Endodermal cell (in vitro differentiated cells): ENCODE data around the gene ZNF282. TPM values are rescaled to one million over a fixed set of nuclear protein-coding genes. Genes with fewer than 3 reads are reported as not detected.

Experiments
- DNase-seq: peaks from one replicate; pipeline ENCODE4 v3.0.0-alpha.2; 2017
- H3K27ac ChIP-seq: 2 replicates; pipeline ENCODE4 v1.5.1; 2013; ENCODE audit warnings: mild to moderate bottlenecking, low read depth, low read length, moderate library complexity
- H3K27me3 ChIP-seq: 2 replicates; pipeline ENCODE4 v1.6.1; 2013; ENCODE audit warnings: mild to moderate bottlenecking, low read length, moderate library complexity; ENCODE audit not compliant: insufficient read depth, control insufficient read depth, poor library complexity, severe bottlenecking
- H3K36me3 ChIP-seq: 2 replicates; pipeline ENCODE4 v1.7.0; 2013; ENCODE audit warnings: mild to moderate bottlenecking, low read length, moderate library complexity; ENCODE audit not compliant: control insufficient read depth, insufficient read depth
- H3K4me1 ChIP-seq: one replicate; pipeline ENCODE4 v1.7.0; 2013; ENCODE audit warnings: low read length; ENCODE audit not compliant: control insufficient read depth, insufficient read depth
- H3K4me3 ChIP-seq: 2 replicates; pipeline ENCODE4 v1.5.1; 2013; ENCODE audit warnings: mild to moderate bottlenecking, low read length, moderate library complexity
- H3K9ac ChIP-seq: 2 replicates; pipeline ENCODE4 v1.6.1; 2013; ENCODE audit warnings: mild to moderate bottlenecking, low read length, moderate library complexity; ENCODE audit not compliant: poor library complexity, severe bottlenecking; ENCODE audit errors: extremely low read depth
- H3K9me3 ChIP-seq: 2 replicates; pipeline ENCODE4 v1.6.1; 2013; ENCODE audit warnings: mild to moderate bottlenecking, low read length, moderate library complexity; ENCODE audit not compliant: control insufficient read depth
- H3K27ac Mint-ChIP-seq: 2 replicates; pipeline ENCODE4 v1.8.0; 2020; ENCODE audit warnings: mixed read lengths
- H3K27me3 Mint-ChIP-seq: 2 replicates; pipeline ENCODE4 v1.8.0; 2021; ENCODE audit warnings: mild to moderate bottlenecking, mixed read lengths; ENCODE audit not compliant: insufficient read depth
- H3K36me3 Mint-ChIP-seq: 2 replicates; pipeline ENCODE4 v1.8.0; 2020; ENCODE audit warnings: low read depth, mixed read lengths
- H3K4me1 Mint-ChIP-seq: 2 replicates; pipeline ENCODE4 v1.8.0; 2020; ENCODE audit warnings: mixed read lengths
- H3K4me3 Mint-ChIP-seq: 2 replicates; pipeline ENCODE4 v1.8.0; 2020; ENCODE audit warnings: mild to moderate bottlenecking, moderate library complexity, mixed read lengths
- H3K9me3 Mint-ChIP-seq: 2 replicates; pipeline ENCODE4 v1.8.0; 2020; ENCODE audit warnings: mild to moderate bottlenecking, mixed read lengths
- WGBS, 2 experiments: methylation state at CpG; one replicate each; pipeline versions ENCODE4 v1.1.5 to v1.1.7; 2013; ENCODE audit warnings: missing lambda C conversion rate in 2 of 2, mixed read lengths in 1 of 2; ENCODE audit not compliant: insufficient coverage in 1 of 2, insufficient read length in 1 of 2; 5-methylcytosine and 5-hydroxymethylcytosine counted together
- total RNA-seq, 2 donors: library from RNA; stranded (reverse); fragmentation: NEBNext Ultra II Directional in 1 of 2; extraction: Animal tissue kit (Norgen Biotek cat#: 25700) in 1 of 2; gene quantifications; 2 replicates in 1 of 2; 3 replicates in 1 of 2; pipeline ENCODE4 v1.2.1, GENCODE V29; 2021
- TF ChIP-seq, protein P1 (sequence below): fragments of 200-600 bp; sonication (generic); conservative IDR thresholded peaks from 2 replicates; pipeline ENCODE4 v1.5.0; 2021; ENCODE audit warnings: antibody characterized with exemption, mild to moderate bottlenecking

ZNF282 gene
- total RNA-seq, 2 donors from 2014 or later = 28.8 to 29.8 TPM

- H3K36me3 Mint-ChIP-seq = peaks cover 83% of the 10 kb centered on the region
- H3K9me3 ChIP-seq = no peaks in the 10 kb centered on the region
- no peak overlapping the region for H3K4me3 Mint-ChIP-seq
- no peaks in the 10 kb centered on the region for H3K4me1 ChIP-seq
- 93 to 97% methylated on average over 3 to 6 of the region's 6 CpGs for WGBS, 2 experiments
- H3K27ac ChIP-seq = no peak overlapping the region
- no peak overlapping the region for H3K4me3 ChIP-seq
- H3K4me1 Mint-ChIP-seq = no peaks in the 10 kb centered on the region
- no peak overlapping the region for H3K9ac ChIP-seq
- H3K27me3 Mint-ChIP-seq = no peaks in the 10 kb centered on the region
- TF ChIP-seq, protein P1, sequence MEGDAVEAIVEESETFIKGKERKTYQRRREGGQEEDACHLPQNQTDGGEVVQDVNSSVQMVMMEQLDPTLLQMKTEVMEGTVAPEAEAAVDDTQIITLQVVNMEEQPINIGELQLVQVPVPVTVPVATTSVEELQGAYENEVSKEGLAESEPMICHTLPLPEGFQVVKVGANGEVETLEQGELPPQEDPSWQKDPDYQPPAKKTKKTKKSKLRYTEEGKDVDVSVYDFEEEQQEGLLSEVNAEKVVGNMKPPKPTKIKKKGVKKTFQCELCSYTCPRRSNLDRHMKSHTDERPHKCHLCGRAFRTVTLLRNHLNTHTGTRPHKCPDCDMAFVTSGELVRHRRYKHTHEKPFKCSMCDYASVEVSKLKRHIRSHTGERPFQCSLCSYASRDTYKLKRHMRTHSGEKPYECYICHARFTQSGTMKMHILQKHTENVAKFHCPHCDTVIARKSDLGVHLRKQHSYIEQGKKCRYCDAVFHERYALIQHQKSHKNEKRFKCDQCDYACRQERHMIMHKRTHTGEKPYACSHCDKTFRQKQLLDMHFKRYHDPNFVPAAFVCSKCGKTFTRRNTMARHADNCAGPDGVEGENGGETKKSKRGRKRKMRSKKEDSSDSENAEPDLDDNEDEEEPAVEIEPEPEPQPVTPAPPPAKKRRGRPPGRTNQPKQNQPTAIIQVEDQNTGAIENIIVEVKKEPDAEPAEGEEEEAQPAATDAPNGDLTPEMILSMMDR = no peak
- no peaks in the 10 kb centered on the region for H3K9me3 Mint-ChIP-seq
- peaks cover 78% of the 10 kb centered on the region for H3K36me3 ChIP-seq
- no peak overlapping the region for H3K27ac Mint-ChIP-seq
- no peak for DNase-seq
- H3K27me3 ChIP-seq = no peaks in the 10 kb centered on the region
Observed at GRCh38 chr7:149202831-149203231, 7.5 kb downstream of the ZNF282 start.

- DNase-seq = no peak
- Histone ChIP-seq H3K27me3 (no peaks in the 10 kb centered on the region), H3K27ac (no peak overlapping the region), H3K9ac (no peak overlapping the region), H3K4me3 (no peak overlapping the region), H3K36me3 (peaks cover 80% of the 10 kb centered on the region), H3K9me3 (no peaks in the 10 kb centered on the region), H3K4me1 (no peaks in the 10 kb centered on the region)
- H3K27me3 Mint-ChIP-seq = no peaks in the 10 kb centered on the region
- H3K4me1 Mint-ChIP-seq = no peaks in the 10 kb centered on the region
- H3K36me3 Mint-ChIP-seq = peaks cover 79% of the 10 kb centered on the region
- H3K4me3 Mint-ChIP-seq = no peak overlapping the region
- no peaks in the 10 kb centered on the region for H3K9me3 Mint-ChIP-seq
- H3K27ac Mint-ChIP-seq = no peak overlapping the region
- TF ChIP-seq, protein P1 = no peak
- 92 to 93% methylated on average over 16 to 18 of the region's 18 CpGs for WGBS, 2 experiments
Observed at GRCh38 chr7:149205690-149206381, 10.5 kb downstream of the ZNF282 start.

- H3K4me1 ChIP-seq = no peaks in the 10 kb centered on the region
- TF ChIP-seq, protein P1 = no peak
- no peak for DNase-seq
- peaks cover 86% of the 10 kb centered on the region for H3K36me3 ChIP-seq
- Mint-ChIP-seq H3K4me3 (no peak overlapping the region), H3K4me1 (no peaks in the 10 kb centered on the region), H3K27me3 (no peaks in the 10 kb centered on the region), H3K36me3 (peaks cover 81% of the 10 kb centered on the region), H3K27ac (peak overlapping the region; percentile 49), H3K9me3 (no peaks in the 10 kb centered on the region)
- no peaks in the 10 kb centered on the region for H3K9me3 ChIP-seq
- no peak overlapping the region for H3K27ac ChIP-seq
- H3K4me3 ChIP-seq = no peak overlapping the region
- H3K27me3 ChIP-seq = no peaks in the 10 kb centered on the region
- no peak overlapping the region for H3K9ac ChIP-seq
- whole genome bisulfite sequencing, 2 experiments = 89 to 93% methylated on average over 20 to 35 of the region's 35 CpGs
Observed at GRCh38 chr7:149207324-149208035, 12.1 kb downstream of the ZNF282 start.
